SK-MEL-5 (cell line): ENCODE results near the gene LASP1NB.

Source experiments
- DNase-seq: peaks from one replicate; pipeline ENCODE4 v3.0.0-alpha.2; 2016; ENCODE audit warnings: low read depth, low spot score
- in situ Hi-C: cut with HindIII; loops from 2 replicates; pipeline ENCODE4 v1.10.0; 2016; ENCODE audit warnings: low sequenced_read_pairs, high pct_unique_total_duplicates, low pct_unique_long_range_greater_than_20kb

LASP1NB gene

GRCh38 chr17:38893113-38893512 is 32.3 kb upstream of the LASP1NB start:
- no peak for DNase-seq
- in situ Hi-C loops = no loop called here

DNA sequence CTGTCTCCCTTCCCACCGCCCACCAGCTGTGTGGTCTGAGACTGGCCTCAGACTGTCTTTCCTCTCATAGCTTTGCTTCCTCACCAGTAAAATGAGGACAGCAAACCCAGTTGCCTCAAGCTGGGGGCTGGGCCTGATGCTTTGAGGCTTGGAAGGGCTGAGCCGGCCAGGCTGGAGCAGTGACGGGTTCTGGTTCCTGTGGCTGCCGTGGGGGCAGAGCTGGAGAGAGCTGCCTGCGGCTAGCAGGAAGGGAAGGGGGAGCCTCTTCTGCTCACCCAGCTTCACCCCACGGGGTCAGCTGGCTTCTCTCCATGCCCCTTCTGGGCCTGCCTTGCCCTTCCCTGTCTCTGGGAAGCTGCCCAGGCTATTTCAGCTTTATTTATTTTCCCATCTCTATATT is 31.8 kb upstream of the LASP1NB start:
- no peak for DNase-seq
- in situ Hi-C loops = no loop called here

DNA sequence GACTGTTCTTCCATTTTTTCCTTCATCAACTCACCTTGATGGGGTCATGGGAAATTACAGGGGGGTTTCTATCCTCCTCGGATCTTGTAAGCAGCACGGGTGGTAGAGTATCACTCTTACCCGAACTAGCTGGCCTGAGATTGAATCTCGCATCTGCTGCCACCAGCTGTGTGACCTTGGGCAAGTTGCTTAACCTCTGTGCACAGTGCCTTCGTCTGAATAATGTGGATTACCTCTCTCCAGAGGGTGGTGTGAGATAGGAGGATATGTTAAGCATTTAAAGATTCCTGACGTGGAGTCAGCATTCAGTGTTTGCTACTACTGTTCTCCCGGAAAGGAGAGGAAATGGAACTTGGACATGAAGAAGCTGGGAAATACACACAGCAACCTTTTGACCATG is 31.1 kb upstream of the LASP1NB start:
- in situ Hi-C loops = no loop called here
- DNase-seq = no peak

GRCh38 chr17:38896346-38896954 is 29.0 kb upstream of the LASP1NB start:
- no peak for DNase-seq
- in situ Hi-C loops = no loop called here

DNA sequence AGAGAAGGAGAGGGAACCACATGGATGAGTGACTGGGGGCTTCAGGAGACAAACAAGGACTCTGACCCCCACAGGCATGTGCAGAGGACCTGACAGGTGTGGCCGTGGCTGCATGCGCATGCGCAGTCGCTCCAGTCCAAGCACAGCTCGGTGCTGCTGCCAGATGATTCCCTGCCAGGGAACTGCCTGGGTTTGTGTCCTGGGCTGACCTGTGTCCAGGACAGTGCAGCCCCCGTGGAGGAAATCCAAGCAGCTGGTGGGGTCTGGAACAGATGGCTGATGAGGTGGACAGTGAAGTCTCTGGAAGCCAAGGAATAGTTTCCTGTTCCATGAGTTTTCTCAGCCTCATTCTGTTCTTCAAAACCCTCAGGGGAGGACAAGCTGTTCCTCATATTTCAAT is 28.2 kb upstream of the LASP1NB start:
- DNase-seq = no peak
- in situ Hi-C loops = no loop called here

DNA sequence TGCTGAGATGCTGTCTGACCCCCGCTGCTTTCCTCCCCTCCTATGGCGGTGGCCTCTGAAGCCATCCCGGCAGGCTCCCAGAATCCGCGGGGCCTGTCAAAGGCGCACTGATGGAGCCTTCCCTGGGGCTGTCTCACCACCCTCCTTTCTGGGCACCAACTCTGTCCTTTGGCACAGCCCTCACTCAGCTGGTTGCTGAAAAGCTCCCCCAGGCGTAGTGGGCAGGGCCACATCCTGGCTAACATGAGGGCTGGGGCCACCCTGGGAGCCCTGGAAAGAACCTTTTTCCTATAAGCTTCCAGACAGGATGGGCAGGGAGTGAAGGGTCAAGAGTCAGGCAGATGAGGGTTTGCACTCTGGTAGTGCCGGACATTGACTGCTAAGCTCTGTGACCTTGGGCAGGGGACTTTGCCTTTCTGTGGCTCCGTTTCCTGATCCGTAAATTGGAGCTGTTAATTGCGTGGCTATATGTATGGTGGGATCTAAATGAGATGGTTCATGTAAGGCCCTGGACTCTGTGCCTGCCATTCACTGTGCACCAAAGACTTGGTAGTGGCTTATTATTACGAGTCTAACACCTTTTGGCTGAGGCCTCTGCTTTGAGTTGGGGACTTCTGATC is 27.6 kb upstream of the LASP1NB start:
- in situ Hi-C loops = no loop called here
- no peak for DNase-seq

GRCh38 chr17:38898291-38898679 is 27.1 kb upstream of the LASP1NB start:
- in situ Hi-C loops = no loop called here
- no peak for DNase-seq

DNA sequence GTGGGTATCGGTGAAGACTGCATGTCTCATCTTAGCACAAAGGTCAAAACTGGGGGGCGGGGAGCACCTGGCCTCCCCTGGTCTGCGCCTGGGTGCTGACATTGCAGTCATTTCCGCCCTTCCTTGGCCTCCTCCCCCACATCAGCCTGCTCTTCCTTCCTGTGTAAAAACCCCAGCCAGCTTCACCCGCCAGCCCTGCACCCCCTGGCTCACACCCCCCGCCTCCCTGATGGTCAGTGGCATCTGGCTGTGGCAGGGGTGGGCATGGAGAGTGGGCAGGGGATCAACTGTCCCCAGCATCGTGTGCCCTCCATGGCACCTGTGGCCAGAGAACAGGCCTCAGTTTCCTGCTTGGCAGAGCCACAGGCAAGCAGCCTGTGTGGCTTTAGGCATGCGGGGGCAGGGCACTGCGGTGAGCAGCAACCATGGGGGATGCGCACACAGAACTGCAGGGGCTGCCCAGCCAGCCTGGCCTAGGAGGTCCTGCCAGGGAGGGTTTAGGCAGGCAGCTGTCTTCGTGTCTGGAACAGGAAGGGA is 26.5 kb upstream of the LASP1NB start:
- DNase-seq = no peak
- in situ Hi-C loops = no loop called here

DNA sequence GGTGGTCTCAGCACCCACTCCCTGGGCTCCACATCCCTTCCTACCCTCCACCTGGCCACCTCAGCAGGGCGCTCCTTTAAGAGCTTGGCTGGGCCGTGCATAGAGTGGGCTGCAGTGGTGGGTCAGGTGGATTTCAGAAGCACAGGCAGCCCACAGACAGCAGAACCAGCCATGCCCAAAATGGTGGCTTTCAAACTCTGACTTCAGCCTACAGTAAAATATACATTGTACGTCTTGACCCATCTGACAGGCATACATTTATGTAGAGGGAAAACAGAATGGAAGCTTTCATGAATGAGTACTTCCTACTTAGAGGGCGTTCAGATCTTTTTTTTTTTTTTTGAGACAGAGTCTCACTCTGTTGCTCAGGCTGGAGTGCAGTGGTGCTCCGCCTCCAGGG is 26.0 kb upstream of the LASP1NB start:
- no peak for DNase-seq
- in situ Hi-C loops = no loop called here

DNA sequence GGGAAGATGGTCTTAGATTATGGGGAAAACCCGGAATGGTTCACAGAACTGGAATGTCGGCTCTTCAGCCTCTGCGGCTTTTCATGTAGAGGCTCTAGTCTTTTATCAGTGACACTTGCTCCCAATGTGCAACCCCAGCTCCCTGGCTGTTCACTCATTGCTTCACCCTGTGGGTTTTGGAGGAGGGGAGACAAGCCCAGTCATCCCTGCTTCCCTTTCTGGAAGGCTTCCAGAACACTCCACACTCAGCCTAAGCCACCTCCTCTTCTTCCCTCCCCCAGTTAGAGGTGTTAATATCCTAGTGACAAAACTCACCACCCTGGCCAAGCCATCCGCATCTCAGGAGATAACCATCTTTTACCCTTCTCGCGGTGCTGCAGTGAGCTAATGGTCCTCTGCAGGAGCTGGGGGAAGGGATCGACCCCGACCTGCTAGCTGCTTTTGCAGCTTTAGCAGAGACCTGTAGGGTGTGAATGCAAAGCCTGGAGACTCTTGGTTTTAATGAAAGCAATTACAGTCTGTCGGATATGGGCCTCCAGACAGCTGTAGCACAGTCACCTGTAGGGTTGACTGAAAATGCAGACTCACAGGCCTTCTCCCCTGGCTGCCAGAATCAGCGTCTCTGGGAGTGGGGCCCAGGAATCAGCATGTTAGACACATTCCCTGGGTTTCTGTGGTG is 24.3 kb upstream of the LASP1NB start:
- in situ Hi-C loops = no loop called here
- no peak for DNase-seq

- in situ Hi-C loops = no loop called here
- DNase-seq = no peak
These were observed 22.0 kb upstream of the LASP1NB start for GRCh38 chr17:38903404-38903803.

DNA sequence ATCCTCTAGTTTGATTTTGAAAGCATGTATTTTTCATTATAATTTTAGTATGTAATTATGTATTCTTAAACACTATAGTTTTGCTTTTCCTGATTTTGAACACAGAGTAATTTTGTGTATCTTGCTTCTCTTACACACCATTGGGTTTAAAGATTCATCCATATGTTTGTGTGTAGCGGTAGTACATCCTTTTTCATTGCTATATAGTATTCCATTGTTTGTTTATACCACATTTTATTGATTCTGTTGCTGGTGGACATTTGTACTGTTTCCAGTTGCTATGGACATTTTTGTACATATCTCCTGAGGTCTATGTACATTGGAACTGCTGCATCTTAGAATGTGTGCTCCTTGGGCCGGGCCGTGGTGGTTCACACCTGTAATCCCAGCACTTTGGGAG is 20.5 kb upstream of the LASP1NB start:
- DNase-seq = no peak
- in situ Hi-C loops = no loop called here

DNA sequence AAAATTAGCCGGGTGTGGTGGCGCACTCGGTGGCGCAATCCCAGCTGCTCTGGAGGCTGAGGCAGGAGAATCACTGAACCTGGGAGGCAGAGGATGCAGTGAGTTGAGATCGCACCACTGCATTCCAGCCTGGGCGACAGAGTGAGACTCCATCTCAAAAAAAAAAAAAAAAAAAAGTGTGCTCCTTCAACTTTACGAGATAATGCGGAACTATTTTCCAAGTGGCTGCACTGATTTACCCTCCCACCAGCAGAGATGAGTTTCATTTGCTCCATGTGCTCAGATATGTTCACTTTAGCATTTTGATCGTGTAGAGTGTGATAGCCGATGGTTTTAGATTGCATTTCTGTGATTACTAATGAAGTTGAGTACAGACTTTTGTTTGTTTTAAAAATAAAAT is 20.0 kb upstream of the LASP1NB start:
- no peak for DNase-seq
- in situ Hi-C loops = no loop called here

DNA sequence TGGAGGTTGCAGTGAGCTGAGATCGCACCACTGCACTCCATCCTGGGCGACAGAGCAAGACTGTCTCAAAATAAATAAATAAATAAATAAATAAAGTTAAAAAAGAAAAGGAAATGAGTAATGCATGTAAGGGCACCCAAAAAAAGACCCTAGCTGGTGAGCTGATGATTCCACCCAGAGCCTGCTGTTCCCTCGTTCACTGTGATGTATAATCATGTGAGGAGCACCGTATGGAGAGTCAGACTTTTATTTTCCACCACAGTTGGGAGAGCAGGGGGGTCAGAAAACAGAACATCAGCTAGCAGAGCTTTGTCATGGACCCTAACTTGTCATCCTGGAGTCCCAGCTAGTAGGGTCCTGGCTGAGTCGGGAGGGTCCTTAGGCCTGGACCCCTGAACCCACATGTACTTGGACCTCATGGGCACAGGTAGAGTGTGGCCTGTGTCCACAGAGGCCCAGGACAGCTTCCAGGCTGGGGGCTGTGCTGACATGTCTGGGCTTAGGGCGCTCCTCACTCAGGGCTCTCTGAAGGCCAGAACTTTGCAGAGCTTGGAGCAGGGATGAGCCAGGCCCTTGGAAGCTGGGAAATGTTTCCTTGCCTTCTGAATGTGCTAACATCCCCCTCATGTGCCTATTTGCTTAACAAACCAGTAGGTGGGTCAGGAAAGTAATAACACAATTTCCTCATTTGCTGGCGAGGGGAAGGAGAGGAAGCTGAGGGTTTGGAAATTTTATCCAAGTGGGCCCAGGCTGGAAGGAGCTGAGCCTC is 18.8 kb upstream of the LASP1NB start:
- in situ Hi-C loops = no loop called here
- no peak for DNase-seq

GRCh38 chr17:38907930-38908675 is 17.3 kb upstream of the LASP1NB start:
- in situ Hi-C loops = no loop called here
- no peak for DNase-seq

DNA sequence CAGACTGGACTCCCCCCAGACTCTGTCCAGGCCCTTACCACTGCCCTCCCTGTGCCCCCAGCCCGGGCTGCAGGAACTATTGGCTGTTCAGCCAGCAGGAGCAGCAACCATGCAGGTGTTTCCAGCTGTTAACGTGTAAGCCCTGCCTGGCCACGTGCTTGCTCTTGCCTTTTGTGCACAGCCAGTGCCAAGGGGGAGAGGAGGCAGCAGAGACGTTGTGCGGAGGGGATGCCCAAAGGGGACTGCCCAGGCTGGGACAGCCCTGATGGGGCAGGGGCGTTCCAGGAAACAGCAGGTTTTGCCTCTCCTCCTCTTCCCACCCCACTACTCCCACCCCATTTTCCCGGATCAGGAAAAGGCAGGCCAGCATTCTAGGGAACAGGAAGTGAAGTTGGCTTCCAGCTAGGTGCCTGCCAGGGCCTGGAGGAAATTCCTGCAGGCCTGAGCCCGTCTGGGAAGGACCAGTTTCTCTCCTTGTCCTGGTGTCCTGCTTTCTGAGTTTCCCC is 16.7 kb upstream of the LASP1NB start:
- in situ Hi-C loops = no loop called here
- no peak for DNase-seq

DNA sequence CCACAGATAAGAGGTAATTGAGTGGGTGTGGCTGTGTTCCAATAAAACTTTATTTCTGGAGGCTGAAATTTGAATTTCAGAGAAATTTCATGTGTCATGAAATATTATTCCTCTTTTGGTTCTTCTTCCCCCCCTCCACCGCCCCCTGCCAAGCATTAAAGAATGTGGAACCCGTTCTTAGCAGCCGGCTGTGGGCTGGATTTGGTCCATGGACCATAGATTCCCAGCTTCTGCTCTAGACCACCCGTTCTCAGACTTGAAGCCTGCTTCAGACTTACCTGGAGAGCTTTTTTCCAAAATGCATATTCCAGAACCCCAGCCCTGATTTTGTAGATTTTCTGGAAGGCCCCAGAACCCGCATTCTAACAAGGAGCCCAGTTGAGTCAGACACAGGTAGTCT is 15.1 kb upstream of the LASP1NB start:
- DNase-seq = no peak
- in situ Hi-C loops = no loop called here
